ENCODE measurements around the gene HOXA4. TPM values are rescaled to one million over a fixed set of nuclear protein-coding genes. Genes with fewer than 3 reads are reported as not detected.
A peak's percentile ranks its signal among the peaks of the same experiment; 100 is the strongest.

The HOXA4 gene
- total and polyA plus RNA-seq, 2 of the 8 experiments (the other 6 are each of a cell fraction or from before 2014, with no cell fraction given) = not detected

GRCh38 chr7:27105301-27106031, 25.1 kb downstream of the HOXA4 start:
- no peak overlapping the region for H2BK120ac ChIP-seq (replicated peaks; ENCODE audit: low read depth, low read length)
- H4K8ac ChIP-seq (ENCODE audit: extremely low read depth, insufficient read depth, low read length) = no peak overlapping the region
- WGBS, 2 experiments (ENCODE audit: extremely low coverage in 1 of 2, insufficient coverage in 1 of 2, insufficient read length in 1 of 2, insufficient replicate concordance in 2 of 2, low coverage in 1 of 2, low lambda C conversion rate in 2 of 2, missing lambda C conversion rate in 1 of 2) = 18% methylated on average over 13 of the region's 13 CpGs; no CpG with 5 or more reads in 1 of the 2 experiments
- no peak overlapping the region for H3K9ac ChIP-seq (replicated peaks in 1 of 4; ENCODE audit: extremely low read depth in 1 of 4, low read depth in 3 of 4, low read length in 3 of 4)
- no peak overlapping the region for H3K27ac ChIP-seq (ENCODE audit: low read depth, low read length)
- no peak overlapping the region for H4K91ac ChIP-seq (replicated peaks; ENCODE audit: insufficient read length, low read length)
- H3K27me3 ChIP-seq (replicated peaks in 1 of 4; ENCODE audit: control insufficient read depth in 3 of 4, extremely low read depth in 1 of 4, insufficient read depth in 3 of 4, low read length in 3 of 4) = peaks cover 98 to 100% (median 99%) of the 10 kb centered on the region in 4 experiments
- no peak overlapping the region for H2BK20ac ChIP-seq (ENCODE audit: low read length)
- TF ChIP-seq E2F6 (IDR thresholded peaks at IDR 0.05) = no peak
- TF ChIP-seq KDM1A (IDR thresholded peaks at IDR 0.05; ENCODE audit: borderline replicate concordance, low read length) = no peak
- peak; percentile 54 for TF ChIP-seq RNF2 (IDR thresholded peaks at IDR 0.05; ENCODE audit: borderline replicate concordance, low read depth, low read length, missing control alignments, poor library complexity, severe bottlenecking)
- TF ChIP-seq TAF1 (IDR thresholded peaks at IDR 0.05; ENCODE audit: low read depth, low read length) = no peak
- H2BK12ac ChIP-seq (ENCODE audit: low read depth, low read length) = no peak overlapping the region
- CTCF ChIA-PET (ENCODE audit: partially characterized antibody) = interaction anchor here (0.8 to 2.9 kb wide), 10 partner anchors 9 to 65 kb away, joined by 3 to 13 read pairs (median 4); partner anchors contain the start of gene HOXA5
- no peaks in the 10 kb centered on the region for H3K9me3 ChIP-seq (ENCODE audit: insufficient read depth in 2 of 2, low read depth in 1 of 2, low read length in 1 of 2)
- H4K5ac ChIP-seq (ENCODE audit: insufficient read length, low read depth, low read length) = no peak overlapping the region
- FAIRE-seq (no peak), DNase-seq (ENCODE audit: low read depth in 1 of 2, low spot score in 2 of 2) (no peak)
- no peak overlapping the region for H2BK15ac ChIP-seq (ENCODE audit: low read length)
- H3K79me2 ChIP-seq (ENCODE audit: control insufficient read depth in 1 of 2, insufficient read depth in 2 of 2, low read length in 2 of 2) = no peaks in the 10 kb centered on the region
- H3K56ac ChIP-seq (replicated peaks; ENCODE audit: insufficient read length, low read depth, low read length) = no peak overlapping the region
- H3K4me1 ChIP-seq (replicated peaks in 1 of 4; ENCODE audit: control insufficient read depth in 3 of 4, insufficient read depth in 4 of 4, low read length in 3 of 4) = peaks cover 0 to 16% (median 11%) of the 10 kb centered on the region in 4 experiments; a peak in 6 of 7 replicates
- H3K79me1 ChIP-seq (ENCODE audit: low read depth, low read length) = no peaks in the 10 kb centered on the region
- no peak overlapping the region for H2AFZ ChIP-seq (ENCODE audit: low read length)
- H3K36me3 ChIP-seq (ENCODE audit: control insufficient read depth in 2 of 4, insufficient read depth in 4 of 4, low read length in 3 of 4) = peaks cover 0 to 11% (median 0%) of the 10 kb centered on the region in 4 experiments; a peak in 1 of 8 replicates
- H2AK5ac ChIP-seq (ENCODE audit: low read depth, low read length) = no peak overlapping the region
- peaks cover 21 to 38% of the 10 kb centered on the region in 2 experiments for H4K20me1 ChIP-seq (replicated peaks in 1 of 2; ENCODE audit: control insufficient read depth in 1 of 2, insufficient read depth in 2 of 2, low read length in 2 of 2)
- POLR2A ChIA-PET (ENCODE audit: partially characterized antibody) = interaction anchor here (1.1 to 2.8 kb wide), 3 partner anchors 9 to 13 kb away, joined by 3 to 6 read pairs (median 5); partner anchors contain the start of gene HOXA1
- no peak overlapping the region for H3K4ac ChIP-seq (replicated peaks; ENCODE audit: insufficient read length, low read depth, low read length)
- H3K4me3 ChIP-seq (ENCODE audit: extremely low read depth in 1 of 4, insufficient read depth in 2 of 4, low read depth in 3 of 4, low read length in 4 of 4) = no peak overlapping the region
- H3K23me2 ChIP-seq (ENCODE audit: low read depth, low read length) = 0 out of 2 replicates have a peak, but pooled peaks cover 1% of the 10 kb centered on the region
- no peak overlapping the region for H2BK5ac ChIP-seq (ENCODE audit: low read depth, low read length)
- no peak overlapping the region for H3K23ac ChIP-seq (ENCODE audit: insufficient read length)
- H3K14ac ChIP-seq (ENCODE audit: insufficient read length) = no peak overlapping the region
- no peak overlapping the region for H3K18ac ChIP-seq (ENCODE audit: extremely low read depth, low read length)
- no peak overlapping the region for H3K4me2 ChIP-seq (ENCODE audit: insufficient read depth in 1 of 2, low read depth in 2 of 2, low read length in 2 of 2)
